D721Med (cell line): ENCODE results near the gene ACP7.

Experiments
- DNase-seq: peaks from one replicate; pipeline ENCODE4 v3.0.0; 2011; ENCODE audit warnings: low spot score; ENCODE audit not compliant: insufficient read length
- FAIRE-seq: peaks from 2 replicates; lab custom pipeline; 2011; peaks lifted over from hg19 to GRCh38; lab: Jason Lieb, UNC
- CTCF ChIP-seq: IDR thresholded peaks from 2 replicates; pipeline ENCODE4 v1.5.1; 2012; ENCODE audit warnings: mild to moderate bottlenecking, control low read depth; ENCODE audit not compliant: insufficient read depth; ENCODE audit errors: missing control alignments

The ACP7 gene

GRCh38 chr19:39083983-39084731, at the start of gene ACP7:
Gene ACP7, plus strand, starts transcription at chr19:39084368. Its CDS starts 902 bp downstream, at chr19:39085270.
- FAIRE-seq = no peak
- no peak for DNase-seq
- no peak for TF ChIP-seq CTCF

GRCh38 chr19:39036581-39036980, 47.6 kb upstream of the ACP7 start:
- DNase-seq (no peak), FAIRE-seq (no peak)
- no peak for TF ChIP-seq CTCF

GRCh38 chr19:39037194-39037593, 47.0 kb upstream of the ACP7 start:
- FAIRE-seq (no peak), DNase-seq (no peak)
- TF ChIP-seq CTCF = no peak

- no peak for FAIRE-seq
- DNase-seq = peak; percentile 80
- peak; percentile 21 for TF ChIP-seq CTCF
Observed at GRCh38 chr19:39038098-39038497, 46.1 kb upstream of the ACP7 start.

- no peak for TF ChIP-seq CTCF
- DNase-seq (no peak), FAIRE-seq (no peak)
Observed at GRCh38 chr19:39045506-39045905, 38.7 kb upstream of the ACP7 start.

GRCh38 chr19:39046037-39046821, 37.9 kb upstream of the ACP7 start:
- FAIRE-seq (no peak), DNase-seq (no peak)
- no peak for TF ChIP-seq CTCF
